Erythroblast (primary cell): ENCODE results near the gene SLC31A1.
"Not testable (repeated sequence)": the region's sequence is repeated elsewhere in the genome, so short reads cannot be mapped to it uniquely, and the experiment has no call there.

Experiments used
- DNase-seq, 2 experiments: peaks; one replicate each; lab custom pipeline; 2025; lab: John Stamatoyannopoulos, UW
- GATA1 ChIP-seq: IDR thresholded peaks from 2 replicates; pipeline ENCODE4 v1.6.1; 2011; ENCODE audit warnings: low read depth, mild to moderate bottlenecking, control low read depth, low read length, moderate library complexity
- POLR2A ChIP-seq: IDR thresholded peaks from 2 replicates; pipeline ENCODE4 v1.6.1; 2011; ENCODE audit warnings: mild to moderate bottlenecking, low read length

Gene SLC31A1

GRCh38 chr9:113205432-113205831 lies 15.9 kb upstream of the SLC31A1 start:
- DNase-seq, result no peak
- TF ChIP-seq GATA1 (no peak), POLR2A (no peak)

- DNase-seq, result no peak
- TF ChIP-seq GATA1, result no peak
- TF ChIP-seq POLR2A, result no peak
These were observed 15.5 kb upstream of the SLC31A1 start for GRCh38 chr9:113205861-113206260.

GRCh38 chr9:113210815-113211214 lies 10.5 kb upstream of the SLC31A1 start:
- TF ChIP-seq GATA1 (no peak), POLR2A (no peak)
- no peak for DNase-seq

GRCh38 chr9:113215132-113215531 lies 6.2 kb upstream of the SLC31A1 start:
- peak; percentile 90 to 92 for DNase-seq
- TF ChIP-seq POLR2A (no peak), GATA1 (no peak)

- DNase-seq, result no peak
- TF ChIP-seq GATA1, result no peak
- TF ChIP-seq POLR2A, result no peak
These were observed 4.9 kb upstream of the SLC31A1 start for GRCh38 chr9:113216406-113216805.

GRCh38 chr9:113219186-113219936 lies 2.0 kb upstream of the SLC31A1 start:
- TF ChIP-seq GATA1 (no peak), POLR2A (no peak)
- no peak for DNase-seq

- DNase-seq, result peak; percentile 50 to 51
- no peak for TF ChIP-seq GATA1
- no peak for TF ChIP-seq POLR2A
These were observed 1.4 kb upstream of the SLC31A1 start for GRCh38 chr9:113219969-113220368.

GRCh38 chr9:113220467-113221002 lies 809 bp upstream of the SLC31A1 start:
- TF ChIP-seq POLR2A, result no peak
- TF ChIP-seq GATA1, result no peak
- DNase-seq, result peak; percentile 49 to 63

- DNase-seq, result peak; percentile 66 to 75
- TF ChIP-seq POLR2A (peak; percentile 2), GATA1 (no peak)
These were observed 597 bp downstream of the SLC31A1 start for GRCh38 chr9:113221800-113222481.

- TF ChIP-seq GATA1 (no peak), POLR2A (no peak)
- peak in 1 of 2 experiments; percentile 50 for DNase-seq
These were observed 1.1 kb downstream of the SLC31A1 start for GRCh38 chr9:113222482-113222841.

- no peak for DNase-seq
- TF ChIP-seq POLR2A, result no peak
- no peak for TF ChIP-seq GATA1
These were observed 2.6 kb downstream of the SLC31A1 start for GRCh38 chr9:113223963-113224362.

GRCh38 chr9:113227436-113227835 lies 6.1 kb downstream of the SLC31A1 start:
- TF ChIP-seq GATA1 (no peak), POLR2A (no peak)
- DNase-seq, result no peak

- no peak for DNase-seq
- TF ChIP-seq GATA1, result no peak
- TF ChIP-seq POLR2A, result no peak
These were observed 6.9 kb downstream of the SLC31A1 start for GRCh38 chr9:113228130-113228665.

- peak; percentile 48 to 80 for DNase-seq
These were observed 10.4 kb downstream of the SLC31A1 start for GRCh38 chr9:113231701-113232100.

GRCh38 chr9:113235701-113236255 lies 14.4 kb downstream of the SLC31A1 start:
- DNase-seq, result not testable (repeated sequence)

More at GRCh38 chr9:113231701-113232100, 10.4 kb downstream of the SLC31A1 start:
- TF ChIP-seq GATA1, result no peak
